Muscle of leg (tissue), 11 donors: Measurements from ENCODE around the gene RBFOX2. TPM values are rescaled to one million over a fixed set of nuclear protein-coding genes. Genes with fewer than 3 reads are reported as not detected.

Source experiments
- DNase-seq: peaks from one replicate; pipeline ENCODE4 v3.0.0; 2013
- H3K27ac ChIP-seq: one replicate; pipeline ENCODE4 v1.5.1; 2013; ENCODE audit warnings: mild to moderate bottlenecking, low read length, control low read depth
- H3K27me3 ChIP-seq: one replicate; pipeline ENCODE4 v1.6.1; 2013; ENCODE audit warnings: low read length; ENCODE audit not compliant: control insufficient read depth, insufficient read depth
- H3K36me3 ChIP-seq: one replicate; pipeline ENCODE4 v1.6.1; 2013; ENCODE audit warnings: low read length; ENCODE audit not compliant: control insufficient read depth, insufficient read depth
- H3K4me1 ChIP-seq: one replicate; pipeline ENCODE4 v1.6.1; 2013; ENCODE audit warnings: low read length; ENCODE audit not compliant: control insufficient read depth, insufficient read depth
- H3K4me3 ChIP-seq: one replicate; pipeline ENCODE4 v1.5.1; 2013; ENCODE audit warnings: low read length, control low read depth
- H3K9me3 ChIP-seq: replicated peaks from 2 replicates; pipeline ENCODE4 v1.6.1; 2013; ENCODE audit warnings: low read depth, low read length; ENCODE audit not compliant: control insufficient read depth
- WGBS: methylation state at CpG from one replicate; pipeline ENCODE4 v1.1.5; 2013; ENCODE audit warnings: missing lambda C conversion rate; ENCODE audit not compliant: insufficient coverage; 5-methylcytosine and 5-hydroxymethylcytosine counted together
- polyA plus RNA-seq, 8 donors: library from polyadenylated mRNA; unstranded; fragments of 120-200 nt; gene quantifications; one replicate each; pipeline versions ENCODE4 v1.2.1 to v1.2.3, GENCODE V29; 2013; ENCODE audit warnings: inconsistent platforms in 1 of 8, low replicate concordance in 1 of 8; ENCODE audit not compliant: insufficient read length in 8 of 8, insufficient read depth in 1 of 8
- total RNA-seq: library from RNA; stranded (reverse); fragments of 120-200 nt; gene quantifications from one replicate; pipeline ENCODE4 v1.2.4, GENCODE V29; 2013

The RBFOX2 gene
- total and polyA plus RNA-seq, 9 donors: 159 to 234 (median 197) TPM

DNA sequence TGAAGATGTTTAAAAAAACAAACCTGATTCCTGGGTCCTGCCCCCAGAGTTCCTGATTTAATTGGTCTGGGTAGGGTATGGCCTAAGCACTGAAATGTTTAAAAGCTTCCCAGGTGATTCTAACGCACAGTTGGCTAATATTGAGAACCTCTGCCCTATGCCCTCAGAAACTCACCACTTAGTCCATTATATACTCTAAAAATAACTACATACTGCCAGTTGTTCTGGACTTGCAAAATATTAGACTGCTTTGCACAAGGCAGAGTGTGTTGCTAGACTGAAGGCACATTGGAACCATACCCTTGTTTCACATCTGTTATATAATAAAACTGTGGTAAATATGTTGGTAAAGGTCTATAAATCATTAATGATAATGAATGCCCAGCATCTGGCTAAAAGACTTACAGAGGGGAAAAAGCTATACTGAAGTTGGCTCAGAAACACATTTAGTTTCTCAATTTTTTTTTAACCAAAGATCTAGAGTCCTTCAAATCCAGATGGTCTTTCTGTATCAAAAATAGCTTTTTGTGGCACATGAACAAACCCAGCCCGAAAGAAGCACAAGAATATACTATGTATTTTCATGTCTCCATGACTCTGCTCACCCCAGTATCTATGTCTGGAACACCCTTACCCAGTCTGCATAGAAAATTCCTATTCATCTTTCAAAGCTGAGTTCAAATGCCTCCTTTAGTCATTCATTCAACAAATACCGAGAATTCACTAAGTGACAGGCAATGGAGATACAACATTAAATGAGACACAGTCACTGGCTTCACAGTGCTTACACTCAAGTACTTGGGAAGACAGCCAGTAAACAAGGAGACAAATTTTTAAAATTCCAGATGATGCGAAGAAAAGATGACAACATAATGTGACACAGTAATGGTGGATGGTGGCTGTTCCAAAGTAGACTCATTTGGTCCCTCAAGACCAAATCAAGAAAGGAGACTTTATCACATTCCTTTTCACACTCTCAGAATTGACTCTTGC lies 44.1 kb downstream of the RBFOX2 start:
- peaks cover 10% of the 10 kb centered on the region for H3K4me1 ChIP-seq

DNA sequence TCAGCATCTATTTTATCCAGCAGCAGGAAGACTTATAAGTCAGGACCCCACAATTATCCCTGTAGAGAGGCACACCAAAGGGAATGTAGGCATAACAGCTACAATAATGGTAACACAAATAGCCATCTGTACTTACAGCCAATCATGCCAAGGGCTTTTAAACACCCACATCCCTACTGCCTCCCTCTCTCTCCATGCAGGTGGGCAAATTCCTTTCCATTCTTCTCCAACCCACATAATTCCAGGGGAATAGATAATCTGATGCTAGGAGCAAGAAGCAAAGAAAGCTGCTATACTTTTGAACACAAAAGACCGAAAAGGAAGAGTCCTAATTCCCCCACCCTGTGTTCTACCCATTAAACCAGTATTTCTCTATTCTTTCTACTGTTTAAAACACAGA lies 46.7 kb downstream of the RBFOX2 start:
- H3K36me3 ChIP-seq: no peaks in the 10 kb centered on the region
- H3K27me3 ChIP-seq: no peaks in the 10 kb centered on the region
- WGBS: 73% methylated on average over 1 of the region's 1 CpG
- H3K27ac ChIP-seq: no peak overlapping the region
- no peak for DNase-seq
- H3K4me3 ChIP-seq: no peak overlapping the region
- peaks cover 10% of the 10 kb centered on the region for H3K4me1 ChIP-seq
- no peaks in the 10 kb centered on the region for H3K9me3 ChIP-seq

More for the DNA sequence above, 44.1 kb downstream of the RBFOX2 start:
- no peak overlapping the region for H3K27ac ChIP-seq
- H3K36me3 ChIP-seq: peaks cover 3% of the 10 kb centered on the region
- DNase-seq: no peak
- no peaks in the 10 kb centered on the region for H3K27me3 ChIP-seq
- no peak overlapping the region for H3K4me3 ChIP-seq
- no peaks in the 10 kb centered on the region for H3K9me3 ChIP-seq
- WGBS: 86% methylated on average over 1 of the region's 4 CpGs

DNA sequence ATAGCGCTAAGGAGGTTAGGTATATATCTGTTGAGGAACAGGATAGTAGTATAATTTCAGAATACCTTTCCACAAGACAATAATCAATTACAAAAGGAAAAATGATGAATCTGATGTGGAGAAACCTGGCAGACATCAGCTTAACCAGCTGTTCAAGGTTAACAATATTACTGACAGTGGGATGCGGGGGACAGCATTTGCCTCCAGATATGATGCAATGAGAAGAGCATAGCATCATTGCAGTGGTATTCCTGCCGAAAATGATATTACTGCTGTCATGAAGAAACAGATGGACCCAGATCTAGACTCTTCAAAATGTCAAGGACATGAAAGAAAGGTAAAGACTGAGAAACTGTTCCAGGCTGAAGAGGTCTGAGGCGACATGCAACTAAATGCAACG lies 49.7 kb downstream of the RBFOX2 start:
- H3K27ac ChIP-seq: no peak overlapping the region
- WGBS: 73% methylated on average over 4 of the region's 5 CpGs

DNA sequence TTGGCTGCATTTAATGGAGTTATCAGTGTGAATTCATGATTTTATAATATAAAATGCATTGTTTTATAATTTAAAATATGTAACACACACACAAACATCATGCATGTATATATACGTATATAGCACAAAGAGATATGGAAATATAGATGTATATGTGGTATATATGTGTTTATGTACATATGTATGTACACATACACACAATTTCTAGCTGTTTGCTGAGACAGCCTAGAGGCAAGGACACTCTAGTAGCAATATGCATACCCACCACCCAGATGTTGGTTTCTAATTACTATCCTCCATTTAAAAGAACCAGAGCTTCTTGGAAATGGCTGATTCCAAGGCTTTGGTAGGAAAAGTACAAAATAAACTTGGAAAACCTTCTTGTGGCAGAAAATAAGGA lies 50.4 kb downstream of the RBFOX2 start:
- Histone ChIP-seq H3K27ac (no peak overlapping the region), H3K27me3 (no peaks in the 10 kb centered on the region), H3K4me1 (peaks cover 20% of the 10 kb centered on the region), H3K9me3 (no peaks in the 10 kb centered on the region), H3K36me3 (no peaks in the 10 kb centered on the region), H3K4me3 (no peak overlapping the region)
- no CpG with 5 or more reads among the region's 1 CpG for WGBS
- DNase-seq: no peak

More for the DNA sequence above, 49.7 kb downstream of the RBFOX2 start:
- no peaks in the 10 kb centered on the region for H3K36me3 ChIP-seq
- no peaks in the 10 kb centered on the region for H3K9me3 ChIP-seq
- H3K4me3 ChIP-seq: no peak overlapping the region
- DNase-seq: no peak
- H3K27me3 ChIP-seq: no peaks in the 10 kb centered on the region
- peaks cover 13% of the 10 kb centered on the region for H3K4me1 ChIP-seq

DNA sequence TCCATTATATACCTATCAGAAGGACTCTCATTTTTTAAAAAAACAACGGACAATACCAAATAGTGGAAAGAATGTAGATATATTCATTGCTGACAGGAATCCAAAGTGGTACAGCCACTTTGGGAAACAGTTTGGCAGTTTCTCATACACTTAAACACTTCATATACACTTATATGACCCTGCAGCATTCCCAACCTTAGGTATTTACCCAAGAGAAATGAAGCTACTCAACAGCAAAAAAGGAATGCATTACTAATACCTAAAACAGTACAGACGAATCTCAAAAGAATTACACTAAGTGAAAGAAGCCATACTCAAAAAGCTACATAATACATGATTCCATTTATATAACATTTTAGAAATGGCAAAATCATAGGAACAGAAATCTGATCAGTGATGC lies 51.5 kb downstream of the RBFOX2 start:
- no CpG with 5 or more reads among the region's 2 CpGs for WGBS
- peak overlapping the region; percentile 39 for H3K27ac ChIP-seq
- no peaks in the 10 kb centered on the region for H3K27me3 ChIP-seq
- DNase-seq: no peak
- H3K36me3 ChIP-seq: no peaks in the 10 kb centered on the region
- peaks cover 25% of the 10 kb centered on the region for H3K4me1 ChIP-seq
- H3K4me3 ChIP-seq: no peak overlapping the region
- no peaks in the 10 kb centered on the region for H3K9me3 ChIP-seq

DNA sequence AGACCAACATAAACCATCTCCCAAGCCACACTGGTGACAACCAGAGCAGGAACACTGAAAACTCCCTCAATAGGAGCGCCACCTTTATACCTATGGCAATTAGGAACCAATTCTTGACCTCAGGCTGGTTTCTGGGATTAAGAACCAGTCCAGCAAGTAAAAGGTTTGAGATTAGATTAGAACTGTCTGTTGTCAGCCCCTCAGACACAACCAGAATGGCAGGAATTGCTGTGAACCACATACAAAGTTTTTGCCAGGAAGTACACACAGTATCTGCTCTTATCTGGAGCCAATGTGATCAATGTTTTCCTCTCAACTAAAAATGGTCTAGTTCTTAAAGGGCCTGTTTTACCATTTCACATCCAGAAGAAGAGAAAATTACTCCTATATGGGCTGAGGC lies 55.2 kb downstream of the RBFOX2 start:
- no peak for DNase-seq
- Histone ChIP-seq H3K9me3 (no peaks in the 10 kb centered on the region), H3K4me3 (no peak overlapping the region), H3K36me3 (no peaks in the 10 kb centered on the region), H3K4me1 (peaks cover 37% of the 10 kb centered on the region), H3K27me3 (no peaks in the 10 kb centered on the region), H3K27ac (peak overlapping the region; percentile 83)
- no CpG with 5 or more reads among the region's 1 CpG for WGBS

DNA sequence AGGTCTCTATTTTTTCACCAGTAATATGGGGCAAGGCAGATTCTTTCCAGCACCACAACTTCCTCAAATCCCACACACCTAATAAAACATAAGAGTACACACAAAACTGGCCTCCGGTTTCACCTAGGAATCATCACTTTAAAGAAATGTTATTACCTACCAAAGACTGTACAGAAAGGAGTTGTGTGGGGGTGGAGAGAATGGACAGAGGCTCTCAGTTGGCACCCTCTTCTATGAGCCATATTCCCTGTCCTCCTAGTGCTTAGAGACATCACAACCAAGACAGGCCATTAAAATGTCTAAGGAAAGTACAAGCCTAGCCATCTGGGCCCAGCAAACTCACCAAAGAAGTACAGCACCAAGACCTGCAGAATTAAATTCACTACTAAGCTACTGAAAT lies 56.1 kb downstream of the RBFOX2 start:
- no CpG with 5 or more reads among the region's 1 CpG for WGBS
- no peaks in the 10 kb centered on the region for H3K9me3 ChIP-seq
- H3K27ac ChIP-seq: peak overlapping the region; percentile 83
- no peak overlapping the region for H3K4me3 ChIP-seq
- peaks cover 34% of the 10 kb centered on the region for H3K4me1 ChIP-seq
- no peaks in the 10 kb centered on the region for H3K36me3 ChIP-seq
- no peaks in the 10 kb centered on the region for H3K27me3 ChIP-seq
- DNase-seq: peak; percentile 54

DNA sequence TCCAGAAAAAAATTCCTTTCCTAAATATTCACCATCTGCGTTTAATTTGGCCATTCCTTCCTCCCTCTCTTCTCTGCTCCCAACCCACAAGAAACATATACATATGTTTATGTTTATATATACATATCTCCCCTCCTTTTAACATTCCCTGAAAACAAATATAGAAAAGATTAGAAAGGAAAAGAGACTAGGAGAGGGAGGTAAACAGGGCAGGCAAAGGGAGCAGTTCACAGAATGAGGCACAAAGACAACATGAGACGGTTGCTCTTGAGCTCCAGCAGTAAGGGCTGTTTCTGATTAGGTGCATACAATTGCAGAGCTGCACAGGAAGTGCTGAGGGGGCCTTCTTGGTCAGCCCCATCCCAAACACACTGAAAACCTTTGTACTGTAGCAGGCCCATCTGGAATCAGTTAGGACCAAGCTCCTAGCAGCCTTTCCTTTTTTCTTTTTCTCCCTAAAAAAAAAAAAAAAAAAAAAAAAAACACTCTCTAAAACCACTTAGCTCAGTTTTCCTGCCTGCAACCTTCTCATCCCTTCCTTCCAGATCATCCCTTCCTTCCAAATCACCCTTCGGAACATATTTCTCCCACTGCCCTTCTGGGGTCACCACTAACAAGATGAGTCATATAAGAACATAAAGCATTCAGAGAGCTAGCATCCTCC lies 57.0 kb downstream of the RBFOX2 start:
- peak overlapping the region; percentile 83 for H3K27ac ChIP-seq
- peaks cover 34% of the 10 kb centered on the region for H3K4me1 ChIP-seq
- H3K9me3 ChIP-seq: no peaks in the 10 kb centered on the region
- peak; percentile 99 for DNase-seq
- no peaks in the 10 kb centered on the region for H3K36me3 ChIP-seq
- H3K27me3 ChIP-seq: no peaks in the 10 kb centered on the region
- H3K4me3 ChIP-seq: no peak overlapping the region
- 10% methylated on average over 1 of the region's 3 CpGs for WGBS

DNA sequence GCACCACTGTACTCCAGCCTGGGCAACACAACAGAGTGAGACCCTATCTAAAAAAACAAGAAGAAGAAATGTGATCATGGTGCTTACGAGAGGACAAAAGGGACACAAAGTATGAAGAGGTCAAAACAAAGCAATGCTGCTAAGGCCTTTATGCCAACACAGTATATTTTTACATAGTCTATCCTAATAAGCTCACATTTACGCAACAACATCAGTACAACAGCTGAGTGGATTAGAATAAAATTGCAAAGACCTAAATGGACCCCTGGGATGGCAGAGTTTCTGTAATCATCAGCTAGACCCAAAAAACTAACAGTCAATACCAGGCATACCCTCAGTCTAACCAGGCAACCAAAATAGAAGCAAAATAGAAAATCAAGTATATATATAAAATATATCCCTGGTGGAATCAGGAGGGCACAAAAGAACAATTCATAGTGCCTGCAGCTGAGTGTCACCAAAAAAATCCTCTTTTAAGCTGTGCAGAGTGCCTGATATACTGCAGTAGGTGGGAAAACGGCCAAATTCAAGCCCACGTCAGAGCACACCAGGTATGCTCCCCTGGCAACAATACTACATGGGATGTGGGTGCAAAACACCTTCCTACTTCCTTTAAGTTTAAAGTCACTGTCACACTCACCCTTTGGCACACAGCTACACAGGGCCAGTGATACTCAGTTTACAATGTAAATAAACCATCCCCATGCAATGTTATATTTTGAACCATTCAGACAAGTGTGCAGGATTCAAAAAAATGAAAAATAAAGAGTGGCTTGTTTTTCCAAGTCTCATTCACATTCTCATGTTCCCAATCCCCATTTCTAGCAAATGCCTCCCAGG lies 57.8 kb downstream of the RBFOX2 start:
- peak; percentile 52 for DNase-seq
- H3K27me3 ChIP-seq: no peaks in the 10 kb centered on the region
- H3K4me3 ChIP-seq: no peak overlapping the region
- peak overlapping the region; percentile 83 for H3K27ac ChIP-seq
- H3K9me3 ChIP-seq: no peaks in the 10 kb centered on the region
- no CpG with 5 or more reads among the region's 4 CpGs for WGBS
- peaks cover 34% of the 10 kb centered on the region for H3K4me1 ChIP-seq
- H3K36me3 ChIP-seq: no peaks in the 10 kb centered on the region

DNA sequence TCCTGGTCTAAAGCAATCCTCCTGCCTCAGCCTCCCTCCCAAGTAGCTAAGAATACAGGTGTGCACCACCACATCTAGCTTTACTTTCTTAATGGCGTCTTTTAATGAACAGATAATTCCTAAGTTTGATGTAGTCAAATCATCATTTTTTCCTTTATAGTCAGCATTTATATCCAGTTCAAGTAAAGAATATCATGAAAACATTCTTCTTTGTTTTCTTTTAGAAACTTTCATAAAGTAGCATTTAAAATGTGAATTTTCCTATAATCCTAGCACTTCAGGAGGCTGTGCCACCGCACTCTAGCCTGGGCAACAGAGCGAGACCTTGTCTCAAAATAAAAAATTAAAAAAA lies 61.6 kb downstream of the RBFOX2 start:
- no CpG with 5 or more reads among the region's 3 CpGs for WGBS
- Histone ChIP-seq H3K9me3 (no peaks in the 10 kb centered on the region), H3K36me3 (no peaks in the 10 kb centered on the region), H3K4me3 (no peak overlapping the region), H3K27ac (no peak overlapping the region), H3K27me3 (no peaks in the 10 kb centered on the region), H3K4me1 (peaks cover 14% of the 10 kb centered on the region)
- DNase-seq: no peak
